K562 (cell line): ENCODE results near the gene ARRDC5. TPM values are rescaled to one million over a fixed set of nuclear protein-coding genes. Genes with fewer than 3 reads are reported as not detected.
"Not testable (repeated sequence)": the region's sequence is repeated elsewhere in the genome, so short reads cannot be mapped to it uniquely, and the experiment has no call there.

Experiments
- ATAC-seq: fragments of 200-7000 bp; cut with Tn5 transposase; 3 replicates; pipeline ENCODE4 v1.9.1; 2020; ENCODE audit warnings: moderate library complexity
- BruUV-seq: library from RNA; stranded (reverse); fragments of 400-500 nt; replicated peaks from 2 replicates; lab custom pipeline; 2021; lab: Mats Ljungman, UMichigan
- CTCF ChIA-PET: fragments of 300-600 bp; formaldehyde crosslinking; extraction: SDS; loops from one replicate; lab custom pipeline; 2021; ENCODE audit warnings: low intra/inter-chr PET ratio; lab: Yijun Ruan, JAX
- POLR2A ChIA-PET: fragments of 300-600, 350-650 bp; sonication (Branson Sonifier 250); formaldehyde crosslinking; extraction: SDS; loops from one replicate; lab custom pipeline; 2021; ENCODE audit warnings: antibody characterized with exemption, inconsistent platforms; lab: Yijun Ruan, JAX
- DNase-seq, 4 experiments: peaks; one replicate each; pipeline versions ENCODE4 v3.0.0 to v3.0.0-alpha.2; 2011 to 2018; ENCODE audit warnings: low spot score in 3 of 4, mixed read lengths in 3 of 4; ENCODE audit errors: extremely low read depth in 1 of 4
- FAIRE-seq: peaks from 2 replicates; lab custom pipeline; 2011; peaks lifted over from hg19 to GRCh38; lab: Jason Lieb, UNC
- H2AFZ ChIP-seq: 2 replicates; pipeline ENCODE4 v1.6.0; 2011; ENCODE audit warnings: low read depth, low read length, control low read depth, inconsistent platforms
- H3K27ac ChIP-seq: fragments of 200-600 bp; 3 replicates; pipeline ENCODE4 v1.8.0; 2011; ENCODE audit warnings: low read depth, mild to moderate bottlenecking, control low read depth, inconsistent platforms, low read length, moderate library complexity, mixed read lengths; ENCODE audit errors: extremely low read depth
- H3K27me3 ChIP-seq, 2 experiments: fragments of 300-600 bp in 1 of 2; 2 replicates in 1 of 2; 3 replicates in 1 of 2; pipeline versions ENCODE4 v1.6.0 to v1.8.0; 2011; ENCODE audit warnings: inconsistent platforms in 2 of 2, low read length in 2 of 2, mild to moderate bottlenecking in 1 of 2, mixed read lengths in 1 of 2, moderate library complexity in 1 of 2; ENCODE audit not compliant: control insufficient read depth in 2 of 2, insufficient read depth in 2 of 2
- H3K36me3 ChIP-seq: fragments of 300-600 bp; 3 replicates; pipeline ENCODE4 v1.8.0; 2011; ENCODE audit warnings: mild to moderate bottlenecking, low read length, inconsistent platforms; ENCODE audit not compliant: control insufficient read depth, insufficient read depth
- H3K4me1 ChIP-seq, 2 experiments: fragments of 200-600 bp in 1 of 2; replicated peaks in 1 of 2; 2 replicates in 1 of 2; 3 replicates in 1 of 2; pipeline versions ENCODE4 v1.5.1 to v1.8.0; 2011; ENCODE audit warnings: inconsistent platforms in 2 of 2, low read length in 2 of 2, mild to moderate bottlenecking in 1 of 2, mixed read lengths in 1 of 2, moderate library complexity in 1 of 2; ENCODE audit not compliant: control insufficient read depth in 2 of 2, insufficient read depth in 2 of 2
- H3K4me2 ChIP-seq: 2 replicates; pipeline ENCODE4 v1.6.1; 2011; ENCODE audit warnings: low read length, control low read depth, inconsistent platforms, mixed read lengths; ENCODE audit not compliant: insufficient read depth
- H3K4me3 ChIP-seq: fragments of 200-600 bp; sonication (generic), shearing (Covaris generic); 2 replicates; pipeline ENCODE4 v1.5.1; 2016; ENCODE audit warnings: control low read depth, inconsistent platforms
- H3K79me2 ChIP-seq: fragments of 200-600 bp; 3 replicates; pipeline ENCODE4 v1.8.0; 2011; ENCODE audit warnings: low read length, inconsistent platforms; ENCODE audit not compliant: control insufficient read depth, insufficient read depth
- H3K9ac ChIP-seq, 2 experiments: 2 replicates each; pipeline versions ENCODE4 v1.6.0 to v1.6.1; 2011; ENCODE audit warnings: low read depth in 2 of 2, low read length in 2 of 2, control low read depth in 1 of 2, inconsistent platforms in 1 of 2, mild to moderate bottlenecking in 1 of 2, mixed read lengths in 1 of 2; ENCODE audit not compliant: insufficient read depth in 1 of 2
- H3K9me1 ChIP-seq: one replicate; pipeline ENCODE4 v1.6.0; 2011; ENCODE audit warnings: inconsistent platforms, mild to moderate bottlenecking, low read length, moderate library complexity; ENCODE audit not compliant: control insufficient read depth, insufficient read depth
- H3K9me3 ChIP-seq: replicated peaks from 2 replicates; pipeline ENCODE4 v1.5.1; 2011; ENCODE audit warnings: low read depth, low read length, inconsistent platforms; ENCODE audit not compliant: control insufficient read depth, insufficient read depth
- H4K20me1 ChIP-seq: replicated peaks from 2 replicates; pipeline ENCODE4 v1.6.1; 2011; ENCODE audit warnings: low read length, inconsistent platforms, mixed read lengths; ENCODE audit not compliant: control insufficient read depth, insufficient read depth
- MAZ ChIP-seq, 2 experiments: fragments of 450-650 bp in 1 of 2; sonication (generic) in 1 of 2; formaldehyde crosslinking; IDR thresholded peaks in 1 of 2; conservative IDR thresholded peaks in 1 of 2; 2 replicates each; pipeline versions ENCODE4 v1.4.0 to v1.5.0; 2020; ENCODE audit warnings: mild to moderate bottlenecking in 1 of 2, missing genetic modification reagents in 1 of 2
- ZNF121 ChIP-seq: sonication (generic); formaldehyde crosslinking; conservative IDR thresholded peaks from 2 replicates; pipeline ENCODE4 v1.8.0; 2022; ENCODE audit warnings: missing genetic modification reagents
- ZNF449 ChIP-seq: fragments of 250-450 bp; sonication (Bioruptor Pico); IDR thresholded peaks from 2 replicates; pipeline ENCODE4 v1.8.0; 2022; ENCODE audit warnings: moderate library complexity, mild to moderate bottlenecking, inconsistent platforms
- WGBS: fragments of 100-300 bp; shearing (Covaris generic); methylation state at CpG from one replicate; pipeline ENCODE4 v1.1.6; 2016; ENCODE audit warnings: low coverage, mixed read lengths; ENCODE audit not compliant: insufficient coverage; ENCODE audit errors: missing lambda C conversion rate; 5-methylcytosine and 5-hydroxymethylcytosine counted together
- in situ Hi-C: fragments of 300-500 bp; cut with MboI; formaldehyde crosslinking; loops from 4 replicates; pipeline ENCODE4 v1.15.0; 2018; ENCODE audit warnings: inconsistent platforms, mixed read lengths
- intact Hi-C: fragments of 100-400 bp; cut with micrococcal nuclease; formaldehyde crosslinking; loops from 2 replicates; pipeline ENCODE4 v1.14.2; 2022
- polyA plus RNA-seq, 8 experiments: library from polyadenylated mRNA; depleted of rRNA in 4 of 8; stranded (reverse) in 5 of 8; unstranded in 3 of 8; fragments of >200 nt; fragmentation: Nextera tagmentation in 2 of 8; fragmentation: Illumina TruSeq in 1 of 8; extraction: Ambion mirVana in 2 of 8; extraction: Trizol in 1 of 8; gene quantifications; 2 replicates each; pipeline versions ENCODE4 v1.2.1 to v1.2.3, GENCODE V29; 2011 to 2014; ENCODE audit warnings: inconsistent platforms in 1 of 8, missing spikeins in 1 of 8
- total RNA-seq, 7 experiments: library from RNA; depleted of rRNA in 6 of 7; stranded (reverse); fragments of >200 nt in 6 of 7; fragmentation: Illumina TruSeq in 2 of 7; extraction: Trizol in 2 of 7; gene quantifications; 2 replicates each; pipeline versions ENCODE4 v1.2.1 to v1.2.3, GENCODE V29; 2011 to 2021; ENCODE audit warnings: low replicate concordance in 1 of 7

ARRDC5 gene
- total and polyA plus RNA-seq, 9 of the 15 experiments (the other 6 are each of a cell fraction or from before 2014, with no cell fraction given), result not detected

- H3K4me3 ChIP-seq, H3K27ac ChIP-seq, H3K9ac ChIP-seq, H3K79me2 ChIP-seq, H4K20me1 ChIP-seq, intact Hi-C loops, in situ Hi-C loops, BruUV-seq, FAIRE-seq, H3K36me3 ChIP-seq, H3K27me3 ChIP-seq, ATAC-seq, H3K4me2 ChIP-seq, DNase-seq, CTCF ChIA-PET, H3K9me3 ChIP-seq, POLR2A ChIA-PET, H3K4me1 ChIP-seq, H2AFZ ChIP-seq, H3K9me1 ChIP-seq: not testable (repeated sequence)
- 24% methylated on average over 5 of the region's 6 CpGs for WGBS
- TF ChIP-seq ZNF121, result peak; percentile 42; the same call in 1 of the 2 replicates
These were observed 19.8 kb downstream of the ARRDC5 start for GRCh38 chr19:4882874-4883273.

GRCh38 chr19:4879041-4879440, 23.7 kb downstream of the ARRDC5 start:
- in situ Hi-C loops (no loop called here), intact Hi-C loops (no loop called here)
- ATAC-seq (no peak), FAIRE-seq (no peak), DNase-seq (no peak)
- POLR2A ChIA-PET, result interaction anchor here (0.6 to 0.9 kb wide), 3 partner anchors 9 to 156 kb away, joined by 3 read pairs; no protein-coding TSS in a partner anchor
- Histone ChIP-seq H3K27ac (no peak overlapping the region), H3K4me3 (no peak overlapping the region), H3K4me2 (no peak overlapping the region), H3K4me1 (peaks cover 0 to 18% of the 10 kb centered on the region in 2 experiments; a peak in 2 of 5 replicates), H3K9me1 (no peaks in the 10 kb centered on the region), H3K9me3 (no peaks in the 10 kb centered on the region), H3K36me3 (no peaks in the 10 kb centered on the region), H3K27me3 (no peaks in the 10 kb centered on the region), H3K79me2 (no peaks in the 10 kb centered on the region), H4K20me1 (no peaks in the 10 kb centered on the region), H3K9ac (no peak overlapping the region)
- no TSS peak for BruUV-seq
- WGBS, result 60% methylated on average over 11 of the region's 11 CpGs
- CTCF ChIA-PET, result no interaction called here
- TF ChIP-seq MAZ (CRISPR knock-in tag; conservative IDR thresholded peaks at IDR 0.05 in 1 of 2, IDR thresholded peaks at IDR 0.05 in 1 of 2), result no peak
- no peak for TF ChIP-seq ZNF449
- TF ChIP-seq, all 486 proteins: peak for 0
- H2AFZ ChIP-seq, result no peak overlapping the region
